ENCODE data around the gene SLC27A2. TPM values are rescaled to one million over a fixed set of nuclear protein-coding genes. Genes with fewer than 3 reads are reported as not detected.

The SLC27A2 gene
- total RNA-seq, 2 donors from 2014 or later = 35.6 to 55.7 TPM

DNA sequence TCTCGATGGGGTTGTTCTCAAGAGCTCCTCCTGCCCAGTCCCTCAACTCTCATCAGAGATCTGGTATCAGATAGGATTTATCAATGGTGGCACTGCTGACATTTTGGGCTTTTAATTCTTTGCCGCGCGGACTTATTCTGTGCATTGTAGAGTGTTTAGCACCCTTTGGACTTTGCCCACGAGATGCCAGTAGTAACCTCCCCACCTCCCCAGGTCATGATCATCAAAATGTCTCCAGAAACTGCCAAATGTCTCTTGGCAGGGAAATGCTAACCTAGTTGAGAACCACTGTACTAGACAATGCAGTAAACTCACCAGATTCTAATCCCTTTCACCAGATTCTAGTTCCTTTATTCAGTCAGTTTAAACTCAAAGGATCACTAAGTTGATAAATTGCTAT lies 24.0 kb downstream of the SLC27A2 start:
- Histone ChIP-seq H3K36me3 (no peaks in the 10 kb centered on the region), H3K4me1 (no peaks in the 10 kb centered on the region), H3K27ac (no peak overlapping the region), H3K27me3 (no peaks in the 10 kb centered on the region), H3K9me3 (no peaks in the 10 kb centered on the region), H3K4me3 (no peak overlapping the region), H3K9ac (ENCODE audit: low read depth in 2 of 2, low read length in 2 of 2) (no peak overlapping the region)
- TF ChIP-seq, protein P1, sequence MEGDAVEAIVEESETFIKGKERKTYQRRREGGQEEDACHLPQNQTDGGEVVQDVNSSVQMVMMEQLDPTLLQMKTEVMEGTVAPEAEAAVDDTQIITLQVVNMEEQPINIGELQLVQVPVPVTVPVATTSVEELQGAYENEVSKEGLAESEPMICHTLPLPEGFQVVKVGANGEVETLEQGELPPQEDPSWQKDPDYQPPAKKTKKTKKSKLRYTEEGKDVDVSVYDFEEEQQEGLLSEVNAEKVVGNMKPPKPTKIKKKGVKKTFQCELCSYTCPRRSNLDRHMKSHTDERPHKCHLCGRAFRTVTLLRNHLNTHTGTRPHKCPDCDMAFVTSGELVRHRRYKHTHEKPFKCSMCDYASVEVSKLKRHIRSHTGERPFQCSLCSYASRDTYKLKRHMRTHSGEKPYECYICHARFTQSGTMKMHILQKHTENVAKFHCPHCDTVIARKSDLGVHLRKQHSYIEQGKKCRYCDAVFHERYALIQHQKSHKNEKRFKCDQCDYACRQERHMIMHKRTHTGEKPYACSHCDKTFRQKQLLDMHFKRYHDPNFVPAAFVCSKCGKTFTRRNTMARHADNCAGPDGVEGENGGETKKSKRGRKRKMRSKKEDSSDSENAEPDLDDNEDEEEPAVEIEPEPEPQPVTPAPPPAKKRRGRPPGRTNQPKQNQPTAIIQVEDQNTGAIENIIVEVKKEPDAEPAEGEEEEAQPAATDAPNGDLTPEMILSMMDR (IDR thresholded peaks at IDR 0.05) = no peak
- DNase-seq = no peak
- intact Hi-C loops (cut with DNase I) = no loop called here

DNA sequence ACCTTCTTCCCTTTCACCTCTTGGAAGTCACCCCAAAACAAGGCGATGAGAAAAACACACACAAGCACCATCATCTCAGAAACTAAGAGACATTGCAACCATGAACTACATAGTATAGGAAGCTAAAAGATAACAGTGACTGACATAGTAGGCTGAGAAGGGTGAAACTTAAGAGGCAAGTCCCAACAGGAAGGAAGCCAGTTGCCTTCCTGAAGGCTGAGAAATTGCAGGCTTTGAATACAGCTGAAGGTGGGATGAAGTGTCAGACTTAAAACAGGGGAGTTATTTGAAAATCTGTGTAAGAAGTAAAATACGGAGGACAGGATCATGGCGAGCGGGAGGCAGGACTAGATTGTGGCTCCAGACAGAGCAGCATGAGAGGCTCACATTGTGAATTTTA lies 27.8 kb downstream of the SLC27A2 start:
- peak overlapping the region; percentile 75 for H3K27ac ChIP-seq
- TF ChIP-seq, protein P1 (IDR thresholded peaks at IDR 0.05) = no peak
- no peaks in the 10 kb centered on the region for H3K36me3 ChIP-seq
- no peak for DNase-seq
- H3K4me1 ChIP-seq = no peaks in the 10 kb centered on the region
- H3K9me3 ChIP-seq = no peaks in the 10 kb centered on the region
- no peak overlapping the region for H3K4me3 ChIP-seq
- H3K27me3 ChIP-seq = no peaks in the 10 kb centered on the region
- H3K9ac ChIP-seq (ENCODE audit: low read depth in 2 of 2, low read length in 2 of 2) = no peak overlapping the region
- intact Hi-C loops (cut with DNase I) = no loop called here

DNA sequence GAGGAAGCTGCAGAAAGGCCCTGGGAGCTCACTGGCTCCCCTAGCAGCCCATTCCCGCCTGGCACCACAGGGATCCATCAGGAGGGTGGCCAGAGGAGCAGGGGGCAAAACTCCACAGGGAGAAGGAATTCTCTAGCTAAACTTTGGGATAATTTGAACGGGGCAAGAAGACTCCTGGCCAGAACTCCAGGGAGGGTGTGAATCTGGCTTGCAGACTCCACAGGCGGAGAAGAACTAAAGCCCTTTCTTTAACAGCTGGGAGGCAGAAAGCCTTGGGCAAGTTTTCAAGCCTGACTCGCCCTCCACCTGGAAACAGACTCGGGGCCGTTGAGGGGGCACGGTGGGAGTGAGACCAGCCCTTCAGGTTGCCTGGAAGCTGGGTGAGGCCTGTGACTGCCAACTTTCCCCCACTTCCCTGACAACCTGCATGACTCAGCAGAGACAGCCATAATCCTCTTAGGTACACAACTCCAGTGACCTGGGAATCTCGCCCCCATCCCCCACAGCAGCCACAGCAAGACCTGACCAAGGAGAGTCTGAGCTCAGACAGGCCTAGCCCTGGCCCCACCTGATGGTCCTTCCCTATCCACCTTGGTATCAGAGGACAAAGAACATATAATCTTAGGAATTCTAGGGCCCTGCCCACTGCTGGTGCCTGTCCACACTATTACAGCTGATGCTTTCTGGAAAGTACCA lies 28.6 kb downstream of the SLC27A2 start:
- H3K27me3 ChIP-seq = no peaks in the 10 kb centered on the region
- no peak overlapping the region for H3K9ac ChIP-seq (ENCODE audit: low read depth in 2 of 2, low read length in 2 of 2)
- TF ChIP-seq, protein P1 (IDR thresholded peaks at IDR 0.05) = no peak
- no peaks in the 10 kb centered on the region for H3K36me3 ChIP-seq
- no peaks in the 10 kb centered on the region for H3K9me3 ChIP-seq
- H3K27ac ChIP-seq = peak overlapping the region; percentile 75
- H3K4me3 ChIP-seq = no peak overlapping the region
- DNase-seq = peak; percentile 89
- intact Hi-C loops (cut with DNase I) = no loop called here
- H3K4me1 ChIP-seq = no peaks in the 10 kb centered on the region

DNA sequence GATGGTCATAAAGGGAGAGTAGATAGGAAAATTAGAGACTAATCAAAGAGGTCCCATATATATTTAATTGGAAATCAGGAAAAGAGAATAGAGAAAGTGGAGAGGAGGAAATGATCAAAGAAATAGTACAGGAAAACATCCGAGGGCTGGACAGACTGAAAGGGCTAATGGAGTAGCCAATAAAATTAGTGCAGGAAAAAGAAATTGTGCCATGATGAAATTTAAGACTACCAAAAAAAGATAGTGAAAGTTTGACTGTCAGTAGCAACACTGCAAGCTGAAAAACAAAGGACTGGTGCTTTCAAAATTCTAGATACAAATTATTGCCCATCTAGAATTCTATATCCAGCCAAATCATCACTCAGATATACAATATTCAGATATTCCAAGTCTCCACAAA lies 36.3 kb downstream of the SLC27A2 start:
- intact Hi-C loops (cut with DNase I) = no loop called here
- no peaks in the 10 kb centered on the region for H3K9me3 ChIP-seq
- no peaks in the 10 kb centered on the region for H3K27me3 ChIP-seq
- no peak overlapping the region for H3K27ac ChIP-seq
- H3K36me3 ChIP-seq = no peaks in the 10 kb centered on the region
- H3K9ac ChIP-seq (ENCODE audit: low read depth in 2 of 2, low read length in 2 of 2) = no peak overlapping the region
- TF ChIP-seq, protein P1 (IDR thresholded peaks at IDR 0.05) = no peak
- DNase-seq = no peak
- H3K4me1 ChIP-seq = no peaks in the 10 kb centered on the region
- no peak overlapping the region for H3K4me3 ChIP-seq

DNA sequence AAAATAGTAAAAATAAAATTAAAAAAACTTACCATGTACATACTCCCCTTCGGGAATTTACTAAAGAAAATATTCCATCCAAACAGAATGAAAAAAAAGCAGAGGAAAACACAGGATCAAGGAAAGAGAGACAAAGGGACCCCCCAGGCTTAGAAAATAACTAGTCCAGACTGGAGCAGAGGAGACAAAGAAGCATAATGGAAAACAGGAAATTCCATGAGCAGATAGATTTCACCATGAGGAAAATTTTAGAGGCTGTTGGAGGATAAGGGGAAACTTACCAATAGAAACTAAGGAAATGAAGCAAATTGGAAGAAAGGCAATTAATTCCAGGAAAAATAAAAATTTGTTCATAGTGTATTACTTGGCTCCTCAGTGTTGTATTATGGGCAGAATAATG lies 36.7 kb downstream of the SLC27A2 start:
- intact Hi-C loops (cut with DNase I) = no loop called here
- TF ChIP-seq, protein P1 (IDR thresholded peaks at IDR 0.05) = no peak
- H3K4me3 ChIP-seq = no peak overlapping the region
- H3K9ac ChIP-seq (ENCODE audit: low read depth in 2 of 2, low read length in 2 of 2) = no peak overlapping the region
- no peaks in the 10 kb centered on the region for H3K9me3 ChIP-seq
- no peak for DNase-seq
- no peak overlapping the region for H3K27ac ChIP-seq
- H3K27me3 ChIP-seq = no peaks in the 10 kb centered on the region
- no peaks in the 10 kb centered on the region for H3K36me3 ChIP-seq
- no peaks in the 10 kb centered on the region for H3K4me1 ChIP-seq
